ENCODE data around the gene NTNG1. TPM values are rescaled to one million over a fixed set of nuclear protein-coding genes. Genes with fewer than 3 reads are reported as not detected.

The NTNG1 gene
- total RNA-seq, 4 donors from 2014 or later = 0.20 to 3.0 (median 1.0) TPM

GRCh38 chr1:107149946-107150345 is 9.1 kb downstream of the NTNG1 start:
- H3K27me3 ChIP-seq = no peaks in the 10 kb centered on the region
- no peaks in the 10 kb centered on the region for H3K36me3 ChIP-seq
- WGBS, 2 donors (ENCODE audit: low coverage in 1 of 2) = 60 to 62% methylated on average over 1 of the region's 1 CpG
- no peak overlapping the region for H3K27ac ChIP-seq
- no peak for TF ChIP-seq POLR2A (IDR thresholded peaks at IDR 0.05)
- TF ChIP-seq EP300 (IDR thresholded peaks at IDR 0.05) = no peak
- no peak for TF ChIP-seq CTCF (IDR thresholded peaks at IDR 0.05)
- no peak for TF ChIP-seq POLR2AphosphoS5 (IDR thresholded peaks at IDR 0.05)
- no peaks in the 10 kb centered on the region for H3K9me3 ChIP-seq
- peaks cover 0 to 5% (median 0%) of the 10 kb centered on the region in 3 donors for H3K4me1 ChIP-seq
- no peak overlapping the region for H3K4me3 ChIP-seq
- no peak for ATAC-seq

- Histone ChIP-seq H3K4me3 (no peak overlapping the region), H3K27ac (no peak overlapping the region), H3K36me3 (no peaks in the 10 kb centered on the region), H3K4me1 (peaks cover 0 to 5% (median 0%) of the 10 kb centered on the region in 3 donors), H3K9me3 (no peaks in the 10 kb centered on the region), H3K27me3 (no peaks in the 10 kb centered on the region)
- 90 to 100% methylated on average over 2 to 3 of the region's 3 CpGs for WGBS, 2 donors (ENCODE audit: low coverage in 1 of 2)
- ATAC-seq = no peak
- TF ChIP-seq CTCF (IDR thresholded peaks at IDR 0.05) (no peak), EP300 (IDR thresholded peaks at IDR 0.05) (no peak), POLR2AphosphoS5 (IDR thresholded peaks at IDR 0.05) (no peak), POLR2A (IDR thresholded peaks at IDR 0.05) (no peak)
Observed at GRCh38 chr1:107151295-107151694, 10.5 kb downstream of the NTNG1 start.

- 10 to 12% methylated on average over 4 of the region's 4 CpGs for WGBS, 2 donors (ENCODE audit: low coverage in 1 of 2)
- TF ChIP-seq POLR2AphosphoS5 (IDR thresholded peaks at IDR 0.05) (no peak), EP300 (IDR thresholded peaks at IDR 0.05) (no peak), CTCF (IDR thresholded peaks at IDR 0.05) (no peak)
- Histone ChIP-seq H3K9me3 (no peaks in the 10 kb centered on the region), H3K27me3 (no peaks in the 10 kb centered on the region), H3K27ac (no peak overlapping the region), H3K36me3 (no peaks in the 10 kb centered on the region), H3K4me3 (no peak overlapping the region), H3K4me1 (peaks cover 0 to 5% (median 0%) of the 10 kb centered on the region in 3 donors)
- ATAC-seq = no peak
Observed at GRCh38 chr1:107152395-107152794, 11.6 kb downstream of the NTNG1 start.

GRCh38 chr1:107153014-107153413 is 12.2 kb downstream of the NTNG1 start:
- no peak for TF ChIP-seq POLR2AphosphoS5 (IDR thresholded peaks at IDR 0.05)
- no peak for TF ChIP-seq POLR2A (IDR thresholded peaks at IDR 0.05)
- no peak for TF ChIP-seq CTCF (IDR thresholded peaks at IDR 0.05)
- TF ChIP-seq EP300 (IDR thresholded peaks at IDR 0.05) = no peak
- Histone ChIP-seq H3K27ac (no peak overlapping the region), H3K36me3 (no peaks in the 10 kb centered on the region), H3K4me1 (peaks cover 0 to 5% (median 0%) of the 10 kb centered on the region in 3 donors), H3K27me3 (no peaks in the 10 kb centered on the region), H3K4me3 (no peak overlapping the region), H3K9me3 (no peaks in the 10 kb centered on the region)
- 78 to 95% methylated on average over 2 of the region's 2 CpGs for WGBS, 2 donors (ENCODE audit: low coverage in 1 of 2)
- ATAC-seq = no peak

- Histone ChIP-seq H3K4me3 (no peak overlapping the region), H3K9me3 (no peaks in the 10 kb centered on the region), H3K27me3 (no peaks in the 10 kb centered on the region), H3K4me1 (no peaks in the 10 kb centered on the region), H3K27ac (no peak overlapping the region), H3K36me3 (no peaks in the 10 kb centered on the region)
- ATAC-seq = no peak
- WGBS, 2 donors (ENCODE audit: low coverage in 1 of 2) = 57 to 62% methylated on average over 4 to 5 of the region's 5 CpGs
- TF ChIP-seq EP300 (IDR thresholded peaks at IDR 0.05) (no peak), CTCF (IDR thresholded peaks at IDR 0.05) (no peak), POLR2AphosphoS5 (IDR thresholded peaks at IDR 0.05) (no peak), POLR2A (IDR thresholded peaks at IDR 0.05) (no peak)
Observed at GRCh38 chr1:107158496-107158895, 17.7 kb downstream of the NTNG1 start.
